Eye (tissue), 1 donor: Measurements from ENCODE around the gene IGSF11.
"Not testable (repeated sequence)": the region's sequence is repeated elsewhere in the genome, so short reads cannot be mapped to it uniquely, and the experiment has no call there.

Experiments
- DNase-seq: peaks from one replicate; pipeline ENCODE4 v3.0.0-alpha.2; 2015

The IGSF11 gene

GRCh38 chr3:118988198-118989130, 46.2 kb downstream of the IGSF11 start:
- DNase-seq: no peak

GRCh38 chr3:118987477-118987876, 47.2 kb downstream of the IGSF11 start:
- DNase-seq: peak; percentile 32

- DNase-seq: no peak
Measured at GRCh38 chr3:118986734-118987133, 47.9 kb downstream of the IGSF11 start.

GRCh38 chr3:118984699-118985098, 49.9 kb downstream of the IGSF11 start:
- no peak for DNase-seq

- no peak for DNase-seq
Measured at GRCh38 chr3:118981494-118982134, 53.0 kb downstream of the IGSF11 start.

GRCh38 chr3:118980832-118981231, 53.8 kb downstream of the IGSF11 start:
- DNase-seq: no peak

- no peak for DNase-seq
Measured at GRCh38 chr3:118978393-118978758, 56.3 kb downstream of the IGSF11 start.

GRCh38 chr3:118977671-118978392, 56.8 kb downstream of the IGSF11 start:
- no peak for DNase-seq

- DNase-seq: no peak
Measured at GRCh38 chr3:118977118-118977517, 57.5 kb downstream of the IGSF11 start.

GRCh38 chr3:118975476-118975875, 59.2 kb downstream of the IGSF11 start:
- DNase-seq: not testable (repeated sequence)

GRCh38 chr3:118974356-118975097, 60.1 kb downstream of the IGSF11 start:
- DNase-seq: no peak

GRCh38 chr3:118973050-118973449, 61.6 kb downstream of the IGSF11 start:
- no peak for DNase-seq

- no peak for DNase-seq
Measured at GRCh38 chr3:118970819-118971218, 63.8 kb downstream of the IGSF11 start.

GRCh38 chr3:118968640-118969039, 66.0 kb downstream of the IGSF11 start:
- no peak for DNase-seq

GRCh38 chr3:118968111-118968510, 66.5 kb downstream of the IGSF11 start:
- no peak for DNase-seq

GRCh38 chr3:118966700-118967099, 67.9 kb downstream of the IGSF11 start:
- DNase-seq: no peak

GRCh38 chr3:118963711-118964110, 70.9 kb downstream of the IGSF11 start:
- DNase-seq: no peak

GRCh38 chr3:118960876-118961450, 73.7 kb downstream of the IGSF11 start:
- peak; percentile 39 for DNase-seq

- no peak for DNase-seq
Measured at GRCh38 chr3:118955914-118956556, 78.6 kb downstream of the IGSF11 start.

GRCh38 chr3:118951089-118951488, 83.6 kb downstream of the IGSF11 start:
- DNase-seq: no peak

GRCh38 chr3:118949113-118949760, 85.4 kb downstream of the IGSF11 start:
- no peak for DNase-seq
